Heart right ventricle (tissue), 16 donors: ENCODE data around the gene COL5A1. TPM values are rescaled to one million over a fixed set of nuclear protein-coding genes. Genes with fewer than 3 reads are reported as not detected.

ENCODE experiments used
- ATAC-seq, 8 donors: fragments of 200-7000 bp; cut with Tn5 transposase; one replicate each; pipeline ENCODE4 v1.9.1; 2020; ENCODE audit warnings: mild to moderate bottlenecking in 8 of 8, moderate library complexity in 8 of 8, moderate number of reproducible peaks in 1 of 8
- DNase-seq, 2 donors: peaks; one replicate each; pipeline ENCODE4 v3.0.0-alpha.2; 2020
- H3K27ac ChIP-seq, 10 donors: fragments of 200-600 bp; sonication (generic) in 2 of 10; one replicate each; pipeline versions ENCODE4 v1.5.0 to v1.8.0; 2020 to 2022; ENCODE audit warnings: mild to moderate bottlenecking in 3 of 10
- H3K27me3 ChIP-seq, 7 donors: fragments of 200-600 bp; one replicate each; pipeline ENCODE4 v1.8.0; 2021 to 2022; ENCODE audit warnings: mild to moderate bottlenecking in 2 of 7
- H3K36me3 ChIP-seq, 9 donors: fragments of 200-600 bp; sonication (generic) in 1 of 9; one replicate each; pipeline versions ENCODE4 v1.5.0 to v1.8.0; 2020 to 2022; ENCODE audit warnings: mild to moderate bottlenecking in 2 of 9
- H3K4me1 ChIP-seq, 9 donors: fragments of 200-600 bp; sonication (generic) in 1 of 9; one replicate each; pipeline versions ENCODE4 v1.5.0 to v1.8.0; 2020 to 2022; ENCODE audit warnings: mild to moderate bottlenecking in 4 of 9
- H3K4me3 ChIP-seq, 10 donors: fragments of 200-600 bp; sonication (generic) in 2 of 10; one replicate each; pipeline versions ENCODE4 v1.5.0 to v1.8.0; 2020 to 2022; ENCODE audit warnings: mild to moderate bottlenecking in 7 of 10, moderate library complexity in 2 of 10
- H3K9me3 ChIP-seq, 11 donors: fragments of 200-600 bp in 10 of 11; sonication (generic) in 2 of 11; one replicate each; pipeline versions ENCODE4 v1.5.0 to v1.8.0; 2013 to 2022; ENCODE audit warnings: mild to moderate bottlenecking in 2 of 11, control low read depth in 1 of 11, moderate library complexity in 1 of 11
- WGBS, 2 donors: extraction: QIAGEN DNeasy Blood & Tissue Kit; methylation state at CpG; one replicate each; pipeline ENCODE4 v1.1.7; 2013; ENCODE audit warnings: inconsistent platforms in 1 of 2; 5-methylcytosine and 5-hydroxymethylcytosine counted together
- intact Hi-C, 10 donors: fragments of 100-400 bp; cut with DNase I; formaldehyde crosslinking; loops; one replicate each; pipeline versions ENCODE4 v1.11.1 to v1.14.2; 2022
- polyA plus RNA-seq, 2 donors: library from polyadenylated mRNA; stranded (reverse); fragments of 200-250 nt; gene quantifications; one replicate each; pipeline ENCODE4 v1.2.3, GENCODE V29; 2013
- total RNA-seq, 10 donors: library from RNA; stranded (reverse); fragmentation: NEBNext Ultra II Directional in 3 of 10; extraction: Animal tissue kit (Norgen Biotek cat#: 25700) in 3 of 10; gene quantifications; one replicate each; pipeline versions ENCODE4 v1.2.1 to v1.2.4, GENCODE V29; 2021 to 2023
- TF ChIP-seq, protein P1 (sequence below), 9 donors: fragments of 200-600 bp; sonication (generic) in 2 of 9; IDR thresholded peaks; one replicate each; pipeline versions ENCODE4 v1.5.0 to v1.8.0; 2021 to 2022; ENCODE audit warnings: antibody characterized with exemption in 9 of 9, mild to moderate bottlenecking in 5 of 9, moderate library complexity in 1 of 9
- donor health status: Arrhythmogenic right ventricular cardiomyopathy.
- donor health status: ischemic (EF 13 %, LVEDD 7.1; RV severe dilation, severe dysfunction).
- donor health status: healthy with polysubstance abuse.
- donor health status: DM: no; HTN: yes; CAD: no.
- donor health status: DM: no; HTN: no; CAD: no.
- donor health status: ischemic (EF 25% LVEDD 6.9; RV normal size, moderate dysfunction).
- donor health status: ischemic (EF 25% LVEDD 5.7; RV mildly dilated, moderate dysfunction).
- donor health status: healthy.
- donor health status: DM: yes; HTN: yes; CAD: no.
- donor health status: Ischemic cardiomyopathy.
- donor health status: ischemic (EF 35%, LVEDD 5.7; RV mildly dilated, moderate dysfunction).
- donor health status: nonischemic (EF 11% LVEDD 7.7; RV severe dilation, severe dysfunction).
- donor health status: DM: yes; HTN: yes; CAD: no.
- donor health status: PGD.
- donor health status: ischemic (EF 29% LVEDD 5.4; RV normal size, mild dysfunction).
- donor health status: nonischemic (EF 23%, LVEDD 6.1; RV moderate dilation, normal function).

COL5A1 gene
- total and polyA plus RNA-seq, 12 donors, result 8.1 to 60.0 (median 13.3) TPM

GRCh38 chr9:134870746-134871662 lies 229.4 kb downstream of the COL5A1 start:
- TF ChIP-seq, protein P1, sequence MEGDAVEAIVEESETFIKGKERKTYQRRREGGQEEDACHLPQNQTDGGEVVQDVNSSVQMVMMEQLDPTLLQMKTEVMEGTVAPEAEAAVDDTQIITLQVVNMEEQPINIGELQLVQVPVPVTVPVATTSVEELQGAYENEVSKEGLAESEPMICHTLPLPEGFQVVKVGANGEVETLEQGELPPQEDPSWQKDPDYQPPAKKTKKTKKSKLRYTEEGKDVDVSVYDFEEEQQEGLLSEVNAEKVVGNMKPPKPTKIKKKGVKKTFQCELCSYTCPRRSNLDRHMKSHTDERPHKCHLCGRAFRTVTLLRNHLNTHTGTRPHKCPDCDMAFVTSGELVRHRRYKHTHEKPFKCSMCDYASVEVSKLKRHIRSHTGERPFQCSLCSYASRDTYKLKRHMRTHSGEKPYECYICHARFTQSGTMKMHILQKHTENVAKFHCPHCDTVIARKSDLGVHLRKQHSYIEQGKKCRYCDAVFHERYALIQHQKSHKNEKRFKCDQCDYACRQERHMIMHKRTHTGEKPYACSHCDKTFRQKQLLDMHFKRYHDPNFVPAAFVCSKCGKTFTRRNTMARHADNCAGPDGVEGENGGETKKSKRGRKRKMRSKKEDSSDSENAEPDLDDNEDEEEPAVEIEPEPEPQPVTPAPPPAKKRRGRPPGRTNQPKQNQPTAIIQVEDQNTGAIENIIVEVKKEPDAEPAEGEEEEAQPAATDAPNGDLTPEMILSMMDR (IDR thresholded peaks at IDR 0.05), result no peak
- peaks cover 0 to 19% (median 8%) of the 10 kb centered on the region in 9 donors for H3K4me1 ChIP-seq
- peaks cover 0 to 14% (median 0%) of the 10 kb centered on the region in 11 donors for H3K9me3 ChIP-seq
- peak overlapping the region in 2 of 10 donors; percentile 40 to 44 for H3K27ac ChIP-seq
- WGBS, 2 donors, result 66% methylated on average over 30 of the region's 30 CpGs
- intact Hi-C loops, result no loop called here
- no peak overlapping the region for H3K4me3 ChIP-seq
- ATAC-seq (peak in 6 of 8 donors; percentile 7 to 45 (median 20)), DNase-seq (no peak)
- H3K36me3 ChIP-seq, result no peaks in the 10 kb centered on the region
- H3K27me3 ChIP-seq, result no peaks in the 10 kb centered on the region

- DNase-seq (peak in 1 of 2 donors; percentile 64), ATAC-seq (peak; percentile 60 to 94 (median 90))
- Histone ChIP-seq H3K27me3 (no peaks in the 10 kb centered on the region), H3K27ac (peak overlapping the region in 2 of 10 donors; percentile 40 to 44), H3K4me3 (no peak overlapping the region), H3K36me3 (no peaks in the 10 kb centered on the region), H3K9me3 (peaks cover 0 to 14% (median 0%) of the 10 kb centered on the region in 11 donors), H3K4me1 (peaks cover 0 to 19% (median 8%) of the 10 kb centered on the region in 9 donors)
- TF ChIP-seq, protein P1 (IDR thresholded peaks at IDR 0.05), result no peak
- 33 to 44% methylated on average over 16 of the region's 16 CpGs for WGBS, 2 donors
- intact Hi-C loops, result no loop called here
These were observed 230.2 kb downstream of the COL5A1 start for GRCh38 chr9:134871697-134872340.

- H3K36me3 ChIP-seq, result no peaks in the 10 kb centered on the region
- WGBS, 2 donors, result 78 to 80% methylated on average over 24 of the region's 24 CpGs
- H3K27ac ChIP-seq, result no peak overlapping the region
- TF ChIP-seq, protein P1 (IDR thresholded peaks at IDR 0.05), result no peak
- H3K4me3 ChIP-seq, result no peak overlapping the region
- no peak for ATAC-seq
- H3K9me3 ChIP-seq, result peaks cover 0 to 14% (median 0%) of the 10 kb centered on the region in 11 donors
- H3K27me3 ChIP-seq, result no peaks in the 10 kb centered on the region
- no peak for DNase-seq
- H3K4me1 ChIP-seq, result peaks cover 0 to 19% (median 8%) of the 10 kb centered on the region in 9 donors
- intact Hi-C loops, result no loop called here
These were observed 231.1 kb downstream of the COL5A1 start for GRCh38 chr9:134872482-134873231.

DNA sequence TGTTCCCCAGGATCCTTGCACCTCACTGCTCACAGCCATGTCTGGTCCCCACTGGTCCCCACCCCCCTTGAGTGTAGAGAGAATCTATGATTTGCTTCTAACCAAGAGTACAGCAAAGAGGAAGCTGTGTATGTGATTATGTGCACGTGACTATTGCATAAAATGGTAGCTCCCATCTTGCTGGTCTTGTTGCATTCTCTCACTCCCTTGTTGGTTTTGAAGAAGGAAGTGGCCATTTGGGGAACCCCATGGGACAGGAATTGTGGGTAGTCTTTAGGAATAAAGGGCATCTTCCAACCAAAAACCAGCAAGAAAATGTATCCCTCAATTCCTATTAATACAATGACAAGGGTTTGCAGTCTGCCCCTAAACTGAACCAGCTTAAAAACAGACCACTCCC lies 233.8 kb downstream of the COL5A1 start:
- DNase-seq, result no peak
- intact Hi-C loops, result no loop called here
- Histone ChIP-seq H3K4me1 (peaks cover 0 to 23% (median 9%) of the 10 kb centered on the region in 9 donors), H3K36me3 (no peaks in the 10 kb centered on the region), H3K4me3 (no peak overlapping the region), H3K27ac (no peak overlapping the region), H3K9me3 (peaks cover 0 to 14% (median 0%) of the 10 kb centered on the region in 11 donors), H3K27me3 (no peaks in the 10 kb centered on the region)
- WGBS, 2 donors, result 87 to 88% methylated on average over 1 of the region's 1 CpG
- TF ChIP-seq, protein P1 (IDR thresholded peaks at IDR 0.05), result no peak
- ATAC-seq, result no peak
